PFSK-1 (cell line): ENCODE measurements around the gene YLPM1. TPM values are rescaled to one million over a fixed set of nuclear protein-coding genes. Genes with fewer than 3 reads are reported as not detected.

Experiments used
- FOXP2 ChIP-seq: optimal IDR thresholded peaks from 2 replicates; pipeline ENCODE3; 2011; ENCODE audit warnings: borderline replicate concordance, control low read depth, inconsistent platforms; ENCODE audit not compliant: insufficient read depth; ENCODE audit errors: extremely low read length, extremely low read depth
- POLR2AphosphoS5 ChIP-seq: IDR thresholded peaks from 2 replicates; pipeline ENCODE4 v1.6.1; 2012; ENCODE audit warnings: low read depth, mild to moderate bottlenecking, control low read depth, low read length, moderate library complexity
- SIN3A ChIP-seq: IDR thresholded peaks from 2 replicates; pipeline ENCODE4 v1.6.1; 2012; ENCODE audit warnings: mild to moderate bottlenecking, low read length, moderate library complexity, borderline replicate concordance; ENCODE audit not compliant: insufficient read depth
- TAF1 ChIP-seq: IDR thresholded peaks from 2 replicates; pipeline ENCODE4 v1.6.1; 2012; ENCODE audit warnings: low read length, control low read depth, borderline replicate concordance; ENCODE audit not compliant: insufficient read depth
- polyA plus RNA-seq: library from polyadenylated mRNA; unstranded; fragments of >200 nt; gene quantifications from one replicate; pipeline ENCODE4 v1.2.1, GENCODE V29; 2012; ENCODE audit warnings: low read depth, missing spikeins; ENCODE audit not compliant: insufficient read length
- TF ChIP-seq, protein P1 (sequence below), 2 experiments: IDR thresholded peaks; 2 replicates each; pipeline versions ENCODE4 v1.6.1 to v1.8.0; 2011 to 2012; ENCODE audit warnings: low read depth in 2 of 2, low read length in 2 of 2, control low read depth in 1 of 2, inconsistent platforms in 1 of 2, mild to moderate bottlenecking in 1 of 2, moderate library complexity in 1 of 2; ENCODE audit not compliant: insufficient read depth in 1 of 2

Gene YLPM1, protein sequence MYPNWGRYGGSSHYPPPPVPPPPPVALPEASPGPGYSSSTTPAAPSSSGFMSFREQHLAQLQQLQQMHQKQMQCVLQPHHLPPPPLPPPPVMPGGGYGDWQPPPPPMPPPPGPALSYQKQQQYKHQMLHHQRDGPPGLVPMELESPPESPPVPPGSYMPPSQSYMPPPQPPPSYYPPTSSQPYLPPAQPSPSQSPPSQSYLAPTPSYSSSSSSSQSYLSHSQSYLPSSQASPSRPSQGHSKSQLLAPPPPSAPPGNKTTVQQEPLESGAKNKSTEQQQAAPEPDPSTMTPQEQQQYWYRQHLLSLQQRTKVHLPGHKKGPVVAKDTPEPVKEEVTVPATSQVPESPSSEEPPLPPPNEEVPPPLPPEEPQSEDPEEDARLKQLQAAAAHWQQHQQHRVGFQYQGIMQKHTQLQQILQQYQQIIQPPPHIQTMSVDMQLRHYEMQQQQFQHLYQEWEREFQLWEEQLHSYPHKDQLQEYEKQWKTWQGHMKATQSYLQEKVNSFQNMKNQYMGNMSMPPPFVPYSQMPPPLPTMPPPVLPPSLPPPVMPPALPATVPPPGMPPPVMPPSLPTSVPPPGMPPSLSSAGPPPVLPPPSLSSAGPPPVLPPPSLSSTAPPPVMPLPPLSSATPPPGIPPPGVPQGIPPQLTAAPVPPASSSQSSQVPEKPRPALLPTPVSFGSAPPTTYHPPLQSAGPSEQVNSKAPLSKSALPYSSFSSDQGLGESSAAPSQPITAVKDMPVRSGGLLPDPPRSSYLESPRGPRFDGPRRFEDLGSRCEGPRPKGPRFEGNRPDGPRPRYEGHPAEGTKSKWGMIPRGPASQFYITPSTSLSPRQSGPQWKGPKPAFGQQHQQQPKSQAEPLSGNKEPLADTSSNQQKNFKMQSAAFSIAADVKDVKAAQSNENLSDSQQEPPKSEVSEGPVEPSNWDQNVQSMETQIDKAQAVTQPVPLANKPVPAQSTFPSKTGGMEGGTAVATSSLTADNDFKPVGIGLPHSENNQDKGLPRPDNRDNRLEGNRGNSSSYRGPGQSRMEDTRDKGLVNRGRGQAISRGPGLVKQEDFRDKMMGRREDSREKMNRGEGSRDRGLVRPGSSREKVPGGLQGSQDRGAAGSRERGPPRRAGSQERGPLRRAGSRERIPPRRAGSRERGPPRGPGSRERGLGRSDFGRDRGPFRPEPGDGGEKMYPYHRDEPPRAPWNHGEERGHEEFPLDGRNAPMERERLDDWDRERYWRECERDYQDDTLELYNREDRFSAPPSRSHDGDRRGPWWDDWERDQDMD (N-terminal part only)
- polyA plus RNA-seq: 10.5 TPM

DNA sequence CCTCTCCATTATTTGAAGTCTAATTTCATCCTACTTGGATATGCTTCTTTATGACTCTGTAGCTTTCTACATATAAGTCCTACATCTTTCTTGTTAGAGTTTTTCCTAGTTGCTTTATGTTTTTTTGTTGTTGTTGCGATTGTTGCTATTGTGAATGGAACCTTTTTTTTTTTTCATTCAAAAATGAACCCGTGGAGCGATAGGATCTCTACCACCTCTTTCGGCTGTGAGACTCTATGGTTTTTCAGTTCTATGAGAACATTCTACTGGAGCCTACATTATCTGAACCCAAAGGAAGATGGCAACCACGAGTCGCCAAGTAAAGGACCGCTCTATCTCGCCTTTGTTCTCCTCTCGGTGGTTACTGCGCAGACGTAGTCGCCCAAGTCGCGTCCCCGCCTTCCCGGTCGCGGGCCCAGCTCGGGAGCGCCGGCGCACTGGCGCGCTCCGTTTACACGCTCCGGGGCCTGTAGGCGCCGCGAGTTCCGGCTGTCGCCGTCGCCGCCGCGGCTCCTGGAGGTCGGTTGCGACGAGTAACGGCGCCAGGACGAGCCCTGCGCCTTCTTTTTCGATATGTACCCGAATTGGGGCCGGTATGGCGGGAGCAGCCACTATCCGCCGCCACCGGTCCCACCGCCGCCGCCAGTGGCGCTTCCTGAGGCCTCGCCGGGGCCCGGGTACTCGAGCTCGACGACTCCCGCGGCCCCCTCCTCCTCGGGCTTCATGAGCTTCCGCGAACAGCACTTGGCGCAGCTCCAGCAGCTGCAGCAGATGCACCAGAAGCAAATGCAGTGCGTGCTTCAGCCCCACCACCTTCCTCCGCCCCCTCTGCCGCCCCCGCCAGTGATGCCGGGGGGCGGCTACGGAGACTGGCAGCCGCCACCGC lies at the start of gene YLPM1:
YLPM1 (plus strand) TSS at position 400 of the 886 bp plus-strand sequence; CDS start at position 574, 174 bp downstream.
- no peak for TF ChIP-seq SIN3A
- peak; percentile 71 for TF ChIP-seq POLR2AphosphoS5
- 0 out of 2 replicates have a peak, but pooled peaks have one; percentile 68 for TF ChIP-seq TAF1
- TF ChIP-seq, protein P1, sequence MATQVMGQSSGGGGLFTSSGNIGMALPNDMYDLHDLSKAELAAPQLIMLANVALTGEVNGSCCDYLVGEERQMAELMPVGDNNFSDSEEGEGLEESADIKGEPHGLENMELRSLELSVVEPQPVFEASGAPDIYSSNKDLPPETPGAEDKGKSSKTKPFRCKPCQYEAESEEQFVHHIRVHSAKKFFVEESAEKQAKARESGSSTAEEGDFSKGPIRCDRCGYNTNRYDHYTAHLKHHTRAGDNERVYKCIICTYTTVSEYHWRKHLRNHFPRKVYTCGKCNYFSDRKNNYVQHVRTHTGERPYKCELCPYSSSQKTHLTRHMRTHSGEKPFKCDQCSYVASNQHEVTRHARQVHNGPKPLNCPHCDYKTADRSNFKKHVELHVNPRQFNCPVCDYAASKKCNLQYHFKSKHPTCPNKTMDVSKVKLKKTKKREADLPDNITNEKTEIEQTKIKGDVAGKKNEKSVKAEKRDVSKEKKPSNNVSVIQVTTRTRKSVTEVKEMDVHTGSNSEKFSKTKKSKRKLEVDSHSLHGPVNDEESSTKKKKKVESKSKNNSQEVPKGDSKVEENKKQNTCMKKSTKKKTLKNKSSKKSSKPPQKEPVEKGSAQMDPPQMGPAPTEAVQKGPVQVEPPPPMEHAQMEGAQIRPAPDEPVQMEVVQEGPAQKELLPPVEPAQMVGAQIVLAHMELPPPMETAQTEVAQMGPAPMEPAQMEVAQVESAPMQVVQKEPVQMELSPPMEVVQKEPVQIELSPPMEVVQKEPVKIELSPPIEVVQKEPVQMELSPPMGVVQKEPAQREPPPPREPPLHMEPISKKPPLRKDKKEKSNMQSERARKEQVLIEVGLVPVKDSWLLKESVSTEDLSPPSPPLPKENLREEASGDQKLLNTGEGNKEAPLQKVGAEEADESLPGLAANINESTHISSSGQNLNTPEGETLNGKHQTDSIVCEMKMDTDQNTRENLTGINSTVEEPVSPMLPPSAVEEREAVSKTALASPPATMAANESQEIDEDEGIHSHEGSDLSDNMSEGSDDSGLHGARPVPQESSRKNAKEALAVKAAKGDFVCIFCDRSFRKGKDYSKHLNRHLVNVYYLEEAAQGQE (IDR thresholded peaks at IDR 0.05; ENCODE audit: insufficient read depth in 1 of 2, low read depth in 2 of 2, low read length in 2 of 2): no peak
- TF ChIP-seq FOXP2: peak; percentile 8

DNA sequence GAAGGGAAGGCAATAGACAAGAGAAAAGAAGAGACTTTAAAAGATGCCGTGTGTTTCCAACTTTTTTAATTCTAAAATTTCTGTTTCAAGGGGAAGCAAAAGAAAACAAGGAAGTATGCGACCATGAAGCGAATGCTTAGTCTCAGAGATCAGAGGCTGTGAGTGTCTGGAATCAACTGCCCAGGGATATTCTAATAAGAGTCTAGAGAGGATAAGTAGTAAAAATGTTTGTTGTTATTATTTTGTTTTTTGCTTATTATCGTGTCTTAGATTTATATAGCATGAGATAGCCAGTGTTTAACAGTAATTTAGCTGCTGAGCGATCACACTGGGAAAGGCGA lies 49.8 kb upstream of the YLPM1 start:
- TF ChIP-seq TAF1 (no peak), POLR2AphosphoS5 (no peak), SIN3A (no peak), FOXP2 (no peak)
- TF ChIP-seq, protein P1 (IDR thresholded peaks at IDR 0.05; ENCODE audit: insufficient read depth in 1 of 2, low read depth in 2 of 2, low read length in 2 of 2): no peak

DNA sequence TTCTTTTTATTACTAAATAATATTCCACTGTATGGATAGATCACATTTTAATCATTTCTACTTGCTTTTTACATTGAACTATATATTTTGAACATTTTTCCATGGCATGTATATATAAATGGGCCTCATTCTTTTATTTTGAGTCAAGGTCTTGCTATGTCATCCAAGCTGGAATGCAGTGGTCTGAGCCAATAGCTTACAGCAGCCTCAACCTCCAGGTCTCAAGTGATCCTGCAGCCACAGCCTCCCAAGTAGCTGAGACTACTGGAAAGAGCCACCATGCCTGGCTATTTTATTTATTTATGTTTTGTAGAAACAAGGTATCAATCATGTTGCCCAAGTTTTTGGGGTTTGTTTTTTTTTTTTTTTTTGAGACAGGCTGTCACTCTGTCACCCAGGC lies 42.6 kb upstream of the YLPM1 start:
- no peak for TF ChIP-seq SIN3A
- TF ChIP-seq TAF1: no peak
- TF ChIP-seq, protein P1 (IDR thresholded peaks at IDR 0.05; ENCODE audit: insufficient read depth in 1 of 2, low read depth in 2 of 2, low read length in 2 of 2): no peak
- TF ChIP-seq FOXP2: no peak
- TF ChIP-seq POLR2AphosphoS5: no peak

DNA sequence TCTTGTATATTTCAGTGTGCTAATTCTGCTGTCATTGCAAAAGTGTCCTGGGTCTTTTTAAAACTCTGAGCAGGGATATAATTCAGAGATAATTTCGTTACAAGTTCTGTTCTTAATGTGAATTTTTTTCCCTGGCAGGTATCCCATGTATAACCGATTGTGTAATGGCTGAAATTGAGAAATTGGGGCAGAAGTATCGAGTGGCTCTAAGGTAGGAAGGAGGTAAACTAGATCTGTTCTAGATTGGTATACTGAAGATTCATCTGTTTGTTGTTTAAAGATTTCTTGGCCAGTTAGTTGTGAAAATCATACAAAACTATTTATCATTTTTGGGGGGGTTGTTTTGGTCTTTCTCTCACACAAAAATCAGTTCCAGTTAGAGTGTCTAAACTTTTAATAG lies 40.0 kb upstream of the YLPM1 start:
- TF ChIP-seq, protein P1 (IDR thresholded peaks at IDR 0.05; ENCODE audit: insufficient read depth in 1 of 2, low read depth in 2 of 2, low read length in 2 of 2): no peak
- no peak for TF ChIP-seq POLR2AphosphoS5
- TF ChIP-seq TAF1: no peak
- no peak for TF ChIP-seq FOXP2
- no peak for TF ChIP-seq SIN3A
